Glutamatergic neuron (in vitro differentiated cells): Measurements from ENCODE around the gene ZC3H11A. TPM values are rescaled to one million over a fixed set of nuclear protein-coding genes. Genes with fewer than 3 reads are reported as not detected.
A peak's percentile ranks its signal among the peaks of the same experiment; 100 is the strongest.

Experiments used
- DNase-seq: peaks from one replicate; pipeline ENCODE4 v3.0.0; 2022
- H3K27ac Mint-ChIP-seq: one replicate; pipeline ENCODE4 v1.8.0; 2020; ENCODE audit warnings: mild to moderate bottlenecking, mixed read lengths, inconsistent platforms; ENCODE audit not compliant: unreplicated experiment
- H3K27me3 Mint-ChIP-seq: one replicate; pipeline ENCODE4 v1.8.0; 2020; ENCODE audit warnings: mild to moderate bottlenecking, moderate library complexity, mixed read lengths, inconsistent platforms; ENCODE audit not compliant: unreplicated experiment
- H3K36me3 Mint-ChIP-seq: one replicate; pipeline ENCODE4 v1.8.0; 2020; ENCODE audit warnings: mild to moderate bottlenecking, mixed read lengths, inconsistent platforms; ENCODE audit not compliant: unreplicated experiment
- H3K4me1 Mint-ChIP-seq: one replicate; pipeline ENCODE4 v1.8.0; 2020; ENCODE audit warnings: mild to moderate bottlenecking, low read depth, mixed read lengths, inconsistent platforms; ENCODE audit not compliant: unreplicated experiment
- H3K4me3 Mint-ChIP-seq: one replicate; pipeline ENCODE4 v1.8.0; 2020; ENCODE audit warnings: mild to moderate bottlenecking, mixed read lengths, inconsistent platforms; ENCODE audit not compliant: unreplicated experiment
- H3K9me3 Mint-ChIP-seq: one replicate; pipeline ENCODE4 v1.8.0; 2020; ENCODE audit warnings: mild to moderate bottlenecking, moderate library complexity, mixed read lengths, inconsistent platforms; ENCODE audit not compliant: unreplicated experiment
- CTCF ChIP-seq: fragments of 200-600 bp; sonication (generic); IDR thresholded peaks from one replicate; pipeline ENCODE4 v1.5.0; 2021; ENCODE audit not compliant: partially characterized antibody, unreplicated experiment
- total RNA-seq: library from RNA; stranded (reverse); fragmentation: NEBNext Ultra II Directional; extraction: Animal tissue kit (Norgen Biotek cat#: 25700); gene quantifications from one replicate; pipeline ENCODE4 v1.2.1, GENCODE V29; 2021; ENCODE audit not compliant: unreplicated experiment

Gene ZC3H11A
- total RNA-seq, 1 donor from 2014 or later: 63.4 TPM

- Mint-ChIP-seq H3K27ac (no peak within 1 kb of the TSS), H3K27me3 (peaks cover 2% of the 10 kb centered on the region), H3K4me1 (no peaks in the 10 kb centered on the region), H3K4me3 (no peak within 1 kb of the TSS), H3K9me3 (no peaks in the 10 kb centered on the region), H3K36me3 (no peaks in the 10 kb centered on the region)
- TF ChIP-seq CTCF: no peak
- no peak for DNase-seq
Observed at GRCh38 chr1:203765029-203765837, 30.2 kb upstream of the ZC3H11A start, which contains the start of gene LAX1. Gene LAX1, plus strand, starts transcription at chr1:203765183. Its CDS starts 383 bp downstream, at chr1:203765566.

GRCh38 chr1:203768256-203768655 is 27.2 kb upstream of the ZC3H11A start:
- Mint-ChIP-seq H3K4me3 (no peak overlapping the region), H3K27ac (no peak overlapping the region), H3K4me1 (no peaks in the 10 kb centered on the region), H3K9me3 (no peaks in the 10 kb centered on the region), H3K36me3 (no peaks in the 10 kb centered on the region), H3K27me3 (peaks cover 4% of the 10 kb centered on the region)
- no peak for TF ChIP-seq CTCF
- no peak for DNase-seq

- peaks cover 4% of the 10 kb centered on the region for H3K27me3 Mint-ChIP-seq
- DNase-seq: no peak
- no peaks in the 10 kb centered on the region for H3K4me1 Mint-ChIP-seq
- no peaks in the 10 kb centered on the region for H3K36me3 Mint-ChIP-seq
- TF ChIP-seq CTCF: no peak
- peak overlapping the region; percentile 19 for H3K27ac Mint-ChIP-seq
- H3K4me3 Mint-ChIP-seq: no peak overlapping the region
- H3K9me3 Mint-ChIP-seq: no peaks in the 10 kb centered on the region
Observed at GRCh38 chr1:203769505-203770343, 25.7 kb upstream of the ZC3H11A start.

GRCh38 chr1:203771901-203772301 is 23.5 kb upstream of the ZC3H11A start:
- Mint-ChIP-seq H3K36me3 (no peaks in the 10 kb centered on the region), H3K4me3 (no peak overlapping the region), H3K27ac (no peak overlapping the region), H3K4me1 (no peaks in the 10 kb centered on the region), H3K27me3 (peaks cover 4% of the 10 kb centered on the region), H3K9me3 (no peaks in the 10 kb centered on the region)
- no peak for TF ChIP-seq CTCF
- no peak for DNase-seq
